ENCODE data around the gene MCM5.

The MCM5 gene

DNA sequence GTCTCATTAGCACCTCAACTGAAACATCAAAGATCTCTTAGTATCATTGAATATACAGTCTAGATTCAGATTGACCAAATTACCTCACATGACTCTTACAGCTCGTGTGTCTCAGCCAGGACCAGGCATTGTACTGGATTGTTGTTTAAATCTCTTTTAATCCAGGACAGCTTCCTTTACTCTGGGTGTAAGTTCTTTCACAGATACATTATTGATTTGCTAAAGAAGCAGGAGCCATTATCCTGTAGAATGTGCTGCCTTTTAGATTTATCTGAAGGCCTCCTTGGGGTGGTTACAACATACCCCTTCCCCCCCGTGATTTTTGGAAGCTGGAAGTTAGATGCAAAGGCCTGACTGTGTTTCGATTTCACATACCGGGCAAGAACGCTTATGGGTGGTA, 4.2 kb downstream of the MCM5 start:
- DNase-seq, result no peak

DNA sequence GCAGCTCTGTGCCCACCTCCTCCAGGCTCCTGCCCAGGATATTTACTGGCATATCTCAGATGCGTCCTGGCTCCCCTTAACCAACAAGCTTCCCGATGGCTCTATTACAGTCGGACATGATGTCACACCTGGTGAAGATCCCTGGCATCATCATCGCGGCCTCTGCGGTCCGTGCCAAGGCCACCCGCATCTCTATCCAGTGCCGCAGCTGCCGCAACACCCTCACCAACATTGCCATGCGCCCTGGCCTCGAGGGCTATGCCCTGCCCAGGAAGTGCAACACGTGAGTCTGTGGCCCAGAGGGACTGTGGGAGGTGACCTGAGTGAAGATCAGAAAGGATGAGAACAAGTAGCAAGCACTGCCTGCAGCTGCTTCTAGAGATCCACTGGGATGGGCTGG, 6.5 kb downstream of the MCM5 start:
- no peak for DNase-seq

DNA sequence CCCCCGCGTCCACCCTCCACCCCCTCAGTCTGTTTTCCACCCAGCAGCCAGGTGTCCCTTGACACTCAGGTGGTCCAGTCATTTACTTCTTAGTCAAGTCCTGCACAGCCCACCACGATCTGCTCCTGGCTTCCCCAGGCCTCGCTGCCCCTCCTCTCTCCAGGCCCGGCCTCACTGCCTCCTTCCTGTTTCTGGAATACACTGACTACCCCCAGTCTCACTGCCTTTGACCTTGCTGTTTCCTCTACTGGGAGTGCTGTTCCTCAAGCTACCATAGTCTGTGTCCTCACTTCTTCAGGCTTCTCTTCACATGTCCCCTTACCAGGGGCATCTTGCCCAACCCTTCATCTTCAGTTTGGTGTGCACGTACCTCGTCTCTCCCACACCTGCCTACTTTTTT, 7.4 kb downstream of the MCM5 start:
- no peak for DNase-seq

DNA sequence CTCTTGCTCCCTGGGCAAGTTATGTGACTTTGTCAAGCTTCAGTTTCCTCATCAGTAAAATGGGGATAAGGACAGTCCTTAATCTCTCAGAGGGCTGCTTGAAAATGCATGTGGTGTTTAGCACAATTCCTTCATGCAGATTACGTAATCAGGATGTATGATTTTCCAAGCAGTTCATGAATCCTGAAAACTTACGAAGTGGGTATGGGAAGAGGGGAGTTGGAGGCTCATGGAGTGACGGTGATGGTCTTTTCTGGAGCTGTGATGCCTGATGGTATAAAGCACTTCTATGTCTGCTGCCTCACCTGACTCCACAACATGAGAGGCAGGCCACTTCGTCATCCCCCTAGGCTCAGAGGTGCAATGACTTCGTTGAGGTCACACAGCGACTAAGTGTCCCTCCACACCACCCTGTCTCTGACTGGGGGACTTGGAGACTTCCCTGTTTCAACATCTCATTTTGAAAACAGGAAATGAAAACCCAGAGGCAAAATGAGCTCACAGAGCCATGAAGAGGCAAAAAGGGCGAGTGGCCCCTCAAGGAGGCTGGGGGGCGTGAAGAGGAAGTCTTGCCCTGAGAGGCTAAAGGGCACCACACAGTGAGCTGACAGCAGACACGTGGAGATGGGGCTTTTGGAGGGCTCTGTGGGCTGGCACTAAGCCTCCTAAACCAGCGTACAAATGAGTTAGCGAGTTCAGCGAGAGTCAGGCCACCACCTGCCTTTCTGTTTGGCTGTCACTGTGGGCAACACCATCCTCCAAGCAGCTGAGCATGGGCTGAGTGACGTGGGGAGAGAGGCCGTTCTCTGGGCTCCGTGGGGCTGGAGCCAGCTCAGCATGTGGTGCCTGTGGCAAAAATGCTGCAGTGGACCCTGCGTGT, 10.1 kb downstream of the MCM5 start:
- DNase-seq, result no peak

DNA sequence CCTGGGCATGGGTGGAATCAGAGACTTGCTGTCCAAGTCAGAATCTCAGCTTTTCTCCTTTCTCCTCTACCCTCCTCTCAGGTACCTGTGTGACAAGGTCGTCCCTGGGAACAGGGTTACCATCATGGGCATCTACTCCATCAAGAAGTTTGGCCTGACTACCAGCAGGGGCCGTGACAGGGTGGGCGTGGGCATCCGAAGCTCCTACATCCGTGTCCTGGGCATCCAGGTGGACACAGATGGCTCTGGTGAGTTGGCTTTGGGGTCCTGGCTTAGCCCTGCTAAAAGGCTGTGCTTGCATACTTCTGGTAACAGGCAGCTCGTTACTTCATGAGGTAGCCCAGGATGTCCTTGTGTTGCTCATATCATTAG, 10.7 kb downstream of the MCM5 start:
- DNase-seq, result no peak

DNA sequence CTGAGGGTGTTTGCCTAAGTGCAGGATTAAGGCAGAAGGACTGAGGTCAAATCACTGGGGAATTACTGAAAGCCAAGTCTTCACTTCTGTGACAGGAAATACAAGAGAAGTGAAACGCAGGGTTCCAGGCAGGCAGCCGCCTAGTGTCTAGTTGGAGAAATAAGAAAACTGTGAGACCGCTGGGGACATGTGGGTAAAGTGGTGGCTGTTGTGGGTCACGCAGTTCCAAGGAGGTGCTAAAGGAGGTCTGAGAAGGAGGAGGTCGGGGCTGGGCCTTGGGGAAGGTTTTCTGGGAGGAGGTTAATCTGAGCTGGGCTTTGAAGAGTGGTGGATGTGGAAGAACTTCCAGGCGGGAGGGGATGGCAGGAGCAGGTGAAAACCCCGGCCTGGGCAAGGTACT, 11.2 kb downstream of the MCM5 start:
- no peak for DNase-seq

DNA sequence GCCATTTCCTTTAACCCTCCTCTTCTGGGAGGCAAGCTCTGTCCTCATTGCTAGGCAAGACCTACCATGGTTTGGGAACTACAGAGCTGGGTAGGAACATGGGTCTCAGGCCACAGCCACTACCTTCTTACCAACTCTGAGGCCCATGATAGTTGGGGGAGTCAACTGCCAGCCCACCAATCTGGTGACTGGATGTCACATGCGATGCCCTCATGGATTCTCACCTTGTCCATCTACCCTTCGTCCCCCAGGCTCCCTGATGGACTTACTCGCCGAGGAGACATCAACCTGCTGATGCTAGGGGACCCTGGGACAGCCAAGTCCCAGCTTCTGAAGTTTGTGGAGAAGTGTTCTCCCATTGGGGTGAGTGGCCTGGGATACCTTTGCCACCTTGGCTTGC, 13.7 kb downstream of the MCM5 start:
- no peak for DNase-seq

DNA sequence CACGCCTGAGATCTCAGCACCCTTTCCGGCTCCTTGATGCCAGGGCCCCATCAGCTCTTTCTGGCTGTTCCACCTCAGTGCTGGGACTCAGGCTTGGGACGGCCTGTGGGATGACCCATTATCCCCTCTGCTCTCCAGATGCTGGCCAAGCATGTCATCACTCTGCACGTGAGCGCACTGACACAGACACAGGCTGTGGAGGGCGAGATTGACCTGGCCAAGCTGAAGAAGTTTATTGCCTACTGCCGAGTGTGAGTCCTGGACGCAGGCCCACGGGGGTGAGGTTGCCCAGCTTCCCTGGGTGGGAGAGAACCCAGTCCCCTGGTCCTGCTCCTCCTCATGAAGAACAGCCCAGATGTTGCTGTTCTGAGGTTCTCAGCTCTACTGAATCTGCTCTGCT, 17.7 kb downstream of the MCM5 start:
- DNase-seq, result no peak

DNA sequence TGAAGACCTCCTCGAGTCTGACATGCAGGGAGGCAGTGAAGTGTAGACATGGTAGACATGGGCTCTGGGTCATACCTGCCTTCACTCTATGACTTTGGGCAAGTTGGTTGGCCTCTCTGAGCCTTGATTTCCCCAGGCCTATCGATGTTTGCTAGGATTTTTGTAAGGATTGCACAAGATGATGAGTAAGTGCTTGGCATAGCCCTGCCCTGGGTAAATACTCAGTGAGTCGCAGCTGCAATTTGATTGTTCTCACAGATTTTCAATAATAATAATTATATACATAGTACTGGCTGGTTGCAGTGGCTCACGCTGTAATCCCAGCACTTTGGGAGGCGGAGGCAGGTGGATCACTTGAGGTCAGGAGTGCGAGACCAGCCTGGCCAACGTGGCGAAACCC, 18.1 kb downstream of the MCM5 start:
- DNase-seq, result no peak

DNA sequence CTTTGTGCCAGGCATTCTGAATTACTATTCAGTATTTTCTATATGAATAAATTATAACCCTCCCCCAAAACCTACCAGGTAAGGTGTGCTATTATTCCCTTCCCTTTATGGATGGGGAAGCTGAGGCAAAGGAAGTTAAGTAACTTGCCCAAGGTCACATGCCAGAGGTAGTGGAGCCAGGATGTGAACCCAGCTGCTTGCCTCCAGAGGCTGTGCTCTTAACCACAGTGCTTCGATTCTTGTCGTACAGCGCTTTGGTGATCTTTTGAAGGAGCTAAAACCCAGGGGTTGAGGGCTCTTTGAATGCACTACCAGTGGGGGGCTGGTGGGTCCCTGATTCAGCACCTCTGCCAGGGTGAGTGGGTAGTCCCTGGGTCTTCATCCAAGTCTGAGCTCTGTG, 18.8 kb downstream of the MCM5 start:
- no peak for DNase-seq

DNA sequence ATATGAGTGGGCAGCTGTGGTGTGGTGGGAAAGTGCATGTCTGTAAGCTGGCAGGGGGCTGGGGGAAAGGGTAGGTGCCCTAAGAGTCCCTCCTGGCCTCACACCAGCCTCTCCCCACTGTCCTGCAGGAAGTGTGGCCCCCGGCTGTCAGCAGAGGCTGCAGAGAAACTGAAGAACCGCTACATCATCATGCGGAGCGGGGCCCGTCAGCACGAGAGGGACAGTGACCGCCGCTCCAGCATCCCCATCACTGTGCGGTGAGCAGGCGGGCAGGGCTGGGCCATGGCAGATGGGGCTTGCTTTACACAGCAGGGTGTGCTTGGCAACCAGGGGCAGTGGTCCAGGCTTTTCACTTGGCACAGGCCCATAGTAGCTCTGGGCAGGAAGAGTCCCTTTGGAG, 19.8 kb downstream of the MCM5 start:
- no peak for DNase-seq

DNA sequence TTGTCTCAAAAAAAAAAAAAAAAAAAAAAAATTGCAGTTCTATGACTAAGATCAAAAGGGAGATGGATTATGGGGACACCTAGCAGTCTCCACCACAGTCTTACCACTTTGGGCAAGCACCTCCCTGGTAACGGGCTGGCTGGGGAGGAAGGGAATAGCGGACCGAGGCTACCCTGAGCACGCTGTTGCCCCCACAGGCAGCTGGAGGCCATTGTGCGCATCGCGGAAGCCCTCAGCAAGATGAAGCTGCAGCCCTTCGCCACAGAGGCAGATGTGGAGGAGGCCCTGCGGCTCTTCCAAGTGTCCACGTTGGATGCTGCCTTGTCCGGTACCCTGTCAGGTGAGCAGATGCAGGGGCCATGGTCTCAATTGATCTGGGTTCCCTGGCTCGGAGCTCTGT, 21.2 kb downstream of the MCM5 start:
- no peak for DNase-seq

DNA sequence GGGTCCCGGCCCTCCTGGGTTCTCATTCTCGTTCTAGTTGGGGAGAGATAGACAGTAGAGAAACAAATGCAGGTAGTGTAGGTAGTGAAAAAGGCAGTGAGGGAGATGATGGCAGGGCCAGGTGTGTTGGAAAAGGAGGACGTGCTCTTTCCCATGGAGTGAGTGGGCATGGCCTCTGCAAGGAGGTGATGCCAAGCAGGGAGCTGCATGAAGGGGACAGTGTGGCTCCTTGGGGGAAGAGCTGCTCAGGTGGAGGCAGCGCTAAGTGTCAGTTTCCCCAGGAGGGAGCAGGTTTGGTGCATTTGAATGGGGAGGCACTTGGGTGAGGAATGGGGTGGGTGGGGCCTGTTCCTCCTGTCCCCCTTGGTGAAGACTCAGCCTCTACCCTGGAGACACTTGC, 22.2 kb downstream of the MCM5 start:
- DNase-seq, result no peak

DNA sequence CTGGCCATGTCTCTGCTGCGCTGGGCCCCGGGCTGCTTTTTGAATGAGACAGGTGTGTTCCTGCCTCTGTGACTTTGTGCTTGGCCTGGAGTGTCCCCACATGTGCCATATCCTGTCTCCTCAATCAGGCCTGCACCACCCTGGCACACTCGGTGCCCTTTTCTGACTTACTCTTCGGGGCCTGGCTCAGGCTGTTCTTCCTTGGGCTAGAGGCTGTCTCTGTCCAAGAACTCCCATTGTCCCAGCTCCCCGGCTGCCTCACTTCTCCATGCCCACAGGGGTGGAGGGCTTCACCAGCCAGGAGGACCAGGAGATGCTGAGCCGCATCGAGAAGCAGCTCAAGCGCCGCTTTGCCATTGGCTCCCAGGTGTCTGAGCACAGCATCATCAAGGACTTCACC, 23.0 kb downstream of the MCM5 start:
- no peak for DNase-seq

DNA sequence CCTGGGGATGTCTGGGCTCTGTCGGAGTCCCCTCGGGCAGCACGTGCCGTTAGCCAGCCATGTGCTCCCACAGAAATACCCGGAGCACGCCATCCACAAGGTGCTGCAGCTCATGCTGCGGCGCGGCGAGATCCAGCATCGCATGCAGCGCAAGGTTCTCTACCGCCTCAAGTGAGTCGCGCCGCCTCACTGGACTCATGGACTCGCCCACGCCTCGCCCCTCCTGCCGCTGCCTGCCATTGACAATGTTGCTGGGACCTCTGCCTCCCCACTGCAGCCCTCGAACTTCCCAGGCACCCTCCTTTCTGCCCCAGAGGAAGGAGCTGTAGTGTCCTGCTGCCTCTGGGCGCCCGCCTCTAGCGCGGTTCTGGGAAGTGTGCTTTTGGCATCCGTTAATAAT, 24.1 kb downstream of the MCM5 start:
- no peak for DNase-seq

DNA sequence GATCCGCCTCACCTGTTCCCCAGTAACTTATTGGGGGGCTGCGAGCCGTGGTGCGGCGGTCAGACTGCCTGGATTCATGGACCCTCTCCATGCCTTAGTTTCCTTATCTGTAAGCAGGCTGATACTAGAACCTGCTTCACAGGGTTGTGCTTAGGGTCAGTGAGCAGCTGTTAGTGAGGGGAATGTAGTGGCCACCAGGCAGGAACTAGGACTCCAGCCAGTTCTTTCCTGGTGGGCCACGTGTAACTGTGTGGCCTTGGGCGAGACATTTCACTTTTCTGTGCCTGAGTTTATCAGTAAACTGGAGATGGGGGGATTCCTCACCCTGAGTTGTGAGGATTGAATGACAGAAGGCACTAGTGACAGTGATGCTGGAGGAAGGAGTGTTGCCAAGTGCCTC, 24.8 kb downstream of the MCM5 start:
- no peak for DNase-seq

DNA sequence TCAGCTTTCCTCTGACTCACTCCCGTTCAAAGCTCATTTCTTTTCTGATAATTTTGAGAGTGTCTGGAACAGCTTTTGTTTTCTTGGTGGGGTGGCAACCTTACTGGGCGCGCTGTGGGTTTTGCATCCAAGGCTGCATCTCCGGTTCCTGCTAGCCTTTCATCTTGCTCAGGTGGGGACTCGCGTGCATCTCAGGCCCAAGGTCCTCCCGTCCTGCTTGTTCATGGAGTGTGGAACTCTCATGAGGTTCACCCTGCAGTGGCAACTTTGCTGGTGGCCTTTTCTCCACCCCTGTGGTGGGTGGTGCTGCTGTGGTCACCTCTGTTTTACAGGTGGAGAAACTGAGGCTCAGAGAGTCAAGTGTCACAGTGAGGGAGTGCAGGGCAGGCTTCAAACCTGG, 25.6 kb downstream of the MCM5 start:
- no peak for DNase-seq

DNA sequence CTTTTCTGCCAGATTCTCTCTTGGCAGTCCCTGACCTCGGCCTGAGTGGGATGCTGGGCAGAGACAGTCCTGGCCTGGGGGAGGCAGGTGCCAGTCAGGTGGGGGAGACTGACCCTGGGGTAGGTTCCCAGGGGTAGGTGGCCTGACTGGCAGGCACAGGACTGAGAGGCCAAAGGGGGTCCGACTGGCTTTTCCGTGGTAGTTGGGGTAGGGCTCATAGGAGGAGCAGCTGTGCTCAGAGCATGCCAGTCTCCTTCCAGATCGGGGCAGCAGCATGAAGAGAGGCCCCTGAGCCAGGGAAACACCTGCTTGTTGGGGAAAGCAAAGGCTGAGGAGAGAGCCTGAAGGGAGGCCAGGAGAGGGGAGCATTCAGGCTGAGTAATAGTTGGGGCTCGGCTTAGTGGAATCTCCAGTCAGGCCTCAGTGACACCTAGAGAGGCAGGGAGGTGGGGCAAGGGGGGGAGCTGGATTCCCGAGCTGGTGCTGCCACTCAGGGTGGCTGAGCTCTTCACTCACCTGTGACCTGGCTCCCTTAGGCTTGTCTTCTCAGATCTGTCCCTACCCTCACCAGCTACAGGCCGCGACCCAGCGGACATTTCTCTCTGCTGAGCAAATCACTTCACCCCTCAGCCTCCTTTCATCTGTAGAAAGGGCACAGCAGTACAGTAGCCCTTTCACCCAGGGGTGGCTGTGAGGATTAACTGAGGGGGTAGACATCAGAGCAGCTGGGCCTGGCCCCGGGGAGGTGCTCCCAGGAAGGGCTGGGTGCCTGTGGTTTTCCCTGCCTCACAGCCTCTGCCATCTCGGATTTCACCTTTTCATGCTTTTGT, 26.2 kb downstream of the MCM5 start:
- no peak for DNase-seq

DNA sequence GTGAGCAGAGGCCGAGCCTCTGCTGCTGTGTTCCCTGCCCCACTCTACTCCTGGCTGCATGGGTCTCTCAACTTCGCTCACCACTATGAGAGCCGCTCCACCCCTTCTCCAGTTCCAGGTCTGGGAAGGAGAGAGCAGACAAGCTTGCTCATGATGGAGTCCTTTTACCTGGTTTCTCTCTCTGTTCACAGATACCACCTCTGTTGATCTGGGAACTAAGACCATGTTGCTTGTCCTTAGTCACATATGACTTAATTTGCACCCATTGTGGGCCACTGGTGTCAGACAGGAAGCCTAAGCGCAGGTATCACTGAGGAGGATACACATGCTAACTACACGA, 26.8 kb downstream of the MCM5 start:
- DNase-seq, result no peak

DNA sequence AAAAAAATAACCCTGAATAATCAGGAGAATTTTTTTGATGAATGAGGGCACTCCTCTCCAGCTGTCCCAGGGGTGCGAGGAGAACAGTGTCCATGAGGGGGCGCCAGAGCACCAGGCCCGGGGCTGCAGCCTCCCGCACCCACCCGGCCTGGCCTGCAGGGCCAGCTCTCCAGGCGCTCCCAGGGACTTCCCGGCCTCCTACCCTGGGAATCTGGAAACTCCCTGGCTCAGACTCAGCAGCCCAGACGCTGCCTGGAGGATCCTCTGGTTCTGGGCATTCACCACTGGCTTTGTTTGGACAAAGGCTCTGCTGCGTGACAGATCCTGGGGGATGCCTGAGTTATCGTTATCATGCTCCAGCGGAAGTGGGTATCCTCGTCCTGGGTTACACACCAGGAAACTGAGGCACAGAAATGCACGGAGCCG, 31.0 kb downstream of the MCM5 start:
- peak; percentile 1 for DNase-seq

DNA sequence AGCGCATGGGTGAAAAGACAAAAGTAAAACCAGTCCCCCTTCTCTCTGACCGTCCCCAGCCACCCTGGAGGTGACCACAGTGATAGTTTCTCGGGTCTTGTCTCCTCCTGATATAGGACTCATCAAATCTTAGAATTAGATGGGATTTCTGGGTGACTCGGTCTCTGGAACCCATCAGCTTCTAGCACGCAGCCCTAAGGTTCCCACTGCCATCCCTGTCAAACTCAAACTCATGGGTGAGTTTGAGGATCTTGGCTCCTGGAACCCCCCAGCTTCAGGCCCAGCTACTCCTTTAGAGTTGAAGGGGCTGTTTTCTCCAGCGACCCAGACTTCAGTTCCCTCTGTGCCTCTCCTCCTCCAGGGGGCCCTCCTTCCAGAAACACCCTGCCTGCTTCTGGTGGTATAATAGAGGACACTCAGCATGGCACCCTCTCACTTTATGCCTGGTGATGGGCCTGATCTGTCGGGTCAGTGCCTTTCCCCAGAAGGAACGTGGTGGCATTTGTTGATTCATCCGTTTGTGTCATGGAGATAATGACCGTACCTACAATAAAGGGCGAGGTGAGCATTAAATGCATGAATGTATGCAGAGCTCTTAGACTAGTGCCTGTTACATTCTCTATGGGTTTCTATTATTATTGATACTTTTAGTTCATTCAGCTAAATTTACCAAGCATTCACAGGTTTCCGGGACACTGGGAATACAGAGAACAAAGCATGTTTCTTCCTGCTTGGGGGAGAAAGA, 31.7 kb downstream of the MCM5 start:
- DNase-seq, result no peak

DNA sequence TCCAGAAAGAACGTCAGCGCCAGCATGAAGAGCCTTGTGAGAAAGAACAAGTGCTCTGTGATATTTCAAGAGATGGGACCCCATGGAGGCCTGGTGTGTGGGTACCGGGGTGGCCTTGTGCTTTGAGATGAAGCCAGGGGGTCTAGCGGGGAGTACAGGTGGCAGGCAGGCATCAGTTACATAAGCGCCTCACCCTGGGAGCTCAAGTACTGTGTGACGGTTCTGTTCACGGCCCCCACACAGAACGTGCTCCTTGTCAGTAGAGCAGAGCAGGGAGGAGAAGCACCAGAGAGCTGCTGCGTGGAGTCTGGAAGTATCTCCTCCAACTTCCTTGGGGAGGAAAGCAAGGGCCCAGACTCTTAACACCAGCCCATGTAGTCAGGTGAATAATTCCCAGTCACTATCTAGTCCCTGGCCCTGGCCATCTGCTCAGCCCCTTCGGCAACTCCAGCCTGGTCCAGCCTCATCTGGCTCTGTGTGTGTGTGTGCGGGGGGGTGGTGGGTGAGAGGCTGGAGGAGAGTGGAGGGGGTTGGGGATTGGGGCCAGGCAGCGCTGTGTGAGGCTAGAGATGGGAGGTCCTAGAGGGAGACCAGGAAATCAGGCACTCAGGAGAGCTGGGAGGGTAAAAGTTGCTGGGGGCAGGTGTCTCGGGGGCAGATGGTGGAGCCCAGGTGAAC, 32.4 kb downstream of the MCM5 start:
- no peak for DNase-seq

DNA sequence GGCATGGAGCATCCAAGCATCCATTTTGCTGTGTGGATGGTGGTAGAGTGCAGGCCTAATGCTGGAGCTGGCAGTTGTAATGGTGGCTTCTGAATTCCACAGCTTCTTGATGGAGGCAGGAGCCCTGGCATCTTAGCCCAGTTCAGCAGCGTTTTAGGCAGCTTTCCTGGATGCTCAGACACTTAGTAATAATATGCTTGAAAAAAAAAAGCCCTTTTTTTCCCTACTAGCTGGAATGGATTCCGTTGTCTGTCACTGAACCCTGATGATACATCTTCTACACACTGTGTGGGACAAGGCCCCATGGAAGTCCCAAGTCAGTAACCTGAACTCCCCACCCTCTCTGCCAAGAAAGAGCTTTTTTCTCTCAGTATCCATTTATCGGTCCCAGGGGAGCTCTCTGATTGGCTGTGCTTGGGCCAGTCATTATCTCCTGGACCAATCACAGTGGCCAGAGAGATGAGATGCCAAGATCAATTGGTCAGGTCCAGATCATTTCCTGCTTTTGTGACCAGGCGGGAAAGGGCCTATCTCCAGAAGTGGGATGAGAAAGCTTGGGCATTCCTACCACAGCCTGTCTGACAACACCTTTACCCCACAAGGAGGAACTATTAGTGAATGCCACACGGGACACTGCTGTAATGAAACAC, 34.2 kb downstream of the MCM5 start:
- no peak for DNase-seq

All from NCI-H748 treated with DMSO at 0.1 percent for 48 hours (cell line).